HCT116 (cell line): ENCODE data around the gene CTNND2. TPM values are rescaled to one million over a fixed set of nuclear protein-coding genes. Genes with fewer than 3 reads are reported as not detected.

Experiments used
- ATAC-seq: fragments of 200-7000 bp; cut with Tn5 transposase; 2 replicates; pipeline ENCODE4 v1.9.1; 2020; ENCODE audit warnings: mild to moderate bottlenecking, moderate library complexity
- BruUV-seq: library from RNA; stranded (reverse); fragments of 400-500 nt; replicated peaks from 2 replicates; lab custom pipeline; 2021; lab: Mats Ljungman, UMichigan
- CTCF ChIA-PET: fragments of 300-600 bp; sonication (Branson Sonifier 250); formaldehyde crosslinking; loops from one replicate; lab custom pipeline; 2021; ENCODE audit warnings: antibody characterized with exemption; lab: Charles Lee
- POLR2A ChIA-PET: fragments of 300-600, 350-600 bp; sonication (Branson Sonifier 250); formaldehyde crosslinking; loops from one replicate; lab custom pipeline; 2021; ENCODE audit warnings: antibody characterized with exemption; lab: Charles Lee
- RAD21 ChIA-PET, 2 experiments: fragments of 300-600 bp; sonication (Branson Sonifier 250); formaldehyde crosslinking; loops; one replicate each; lab custom pipeline; 2023; ENCODE audit warnings: low total read pairs in 2 of 2; ENCODE audit not compliant: uncharacterized antibody in 2 of 2, unreplicated experiment in 2 of 2, low non-redundant PET in 1 of 2; lab: Charles Lee
- DNase-seq: peaks from one replicate; pipeline ENCODE4 v3.0.0-alpha.2; 2010; ENCODE audit warnings: low read depth, low spot score
- H2AFZ ChIP-seq: fragments of 200-600 bp; shearing (Covaris generic), sonication (generic); 2 replicates; pipeline ENCODE4 v1.6.1; 2017; ENCODE audit warnings: low read depth, mixed run types, mixed read lengths, antibody characterized with exemption, low read length; ENCODE audit not compliant: poor library complexity, severe bottlenecking
- H3K27ac ChIP-seq: 2 replicates; pipeline ENCODE4 v1.5.1; 2012; ENCODE audit warnings: low read depth, low read length
- H3K27me3 ChIP-seq: fragments of 200-600 bp; sonication (generic); 2 replicates; pipeline ENCODE4 v1.6.1; 2016; ENCODE audit warnings: mixed run types, low read length, mixed read lengths; ENCODE audit not compliant: insufficient read depth
- H3K36me3 ChIP-seq, 2 experiments: fragments of 200-500 bp in 1 of 2; fragments of 200-600 bp in 1 of 2; sonication (Bioruptor generic) in 1 of 2; sonication (generic) in 1 of 2; 2 replicates each; pipeline versions ENCODE4 v1.5.1 to v1.6.1; 2014 to 2016; ENCODE audit warnings: low read length in 2 of 2, inconsistent platforms in 1 of 2, mixed read lengths in 1 of 2, mixed run types in 1 of 2; ENCODE audit not compliant: insufficient read depth in 2 of 2, control insufficient read depth in 1 of 2
- H3K4me1 ChIP-seq, 2 experiments: fragments of 200-600 bp in 1 of 2; sonication (generic) in 1 of 2; 2 replicates each; pipeline versions ENCODE4 v1.5.1 to v1.6.1; 2012 to 2017; ENCODE audit warnings: low read length in 2 of 2, inconsistent platforms in 1 of 2, mild to moderate bottlenecking in 1 of 2, mixed read lengths in 1 of 2, mixed run types in 1 of 2, moderate library complexity in 1 of 2; ENCODE audit not compliant: insufficient read depth in 2 of 2, control insufficient read depth in 1 of 2
- H3K4me2 ChIP-seq: fragments of 200-600 bp; sonication (generic); 2 replicates; pipeline ENCODE4 v1.6.1; 2017; ENCODE audit warnings: mixed run types, low read length, mixed read lengths
- H3K4me3 ChIP-seq, 2 experiments: fragments of 200-600 bp in 1 of 2; sonication (generic) in 1 of 2; replicated peaks in 1 of 2; 2 replicates each; pipeline ENCODE4 v1.5.1; 2011 to 2016; ENCODE audit warnings: low read length in 2 of 2, control low read depth in 1 of 2, low read depth in 1 of 2, mild to moderate bottlenecking in 1 of 2, mixed read lengths in 1 of 2, mixed run types in 1 of 2
- H3K79me2 ChIP-seq: fragments of 200-600 bp; sonication (generic); 2 replicates; pipeline ENCODE4 v1.6.1; 2017; ENCODE audit warnings: mild to moderate bottlenecking, mixed run types, low read length, moderate library complexity, mixed read lengths; ENCODE audit not compliant: insufficient read depth
- H3K9ac ChIP-seq: fragments of 200-600 bp; sonication (generic); 2 replicates; pipeline ENCODE4 v1.6.1; 2016; ENCODE audit warnings: low read length, mixed read lengths
- H3K9me2 ChIP-seq: fragments of 200-600 bp; sonication (generic), shearing (Covaris generic); 2 replicates; pipeline ENCODE4 v1.6.1; 2017; ENCODE audit warnings: mixed run types, mild to moderate bottlenecking, moderate library complexity; ENCODE audit not compliant: insufficient read depth
- H3K9me3 ChIP-seq, 2 experiments: fragments of 200-500 bp in 1 of 2; fragments of 200-600 bp in 1 of 2; sonication (Bioruptor generic) in 1 of 2; sonication (generic) in 1 of 2; 2 replicates each; pipeline ENCODE4 v1.6.1; 2014 to 2017; ENCODE audit warnings: low read length in 2 of 2, mixed read lengths in 2 of 2, inconsistent platforms in 1 of 2, low read depth in 1 of 2, mild to moderate bottlenecking in 1 of 2, mixed run types in 1 of 2, moderate library complexity in 1 of 2; ENCODE audit not compliant: control insufficient read depth in 1 of 2, insufficient read depth in 1 of 2
- H4K20me1 ChIP-seq: fragments of 200-600 bp; sonication (generic), shearing (Covaris generic); 2 replicates; pipeline ENCODE4 v1.6.1; 2017; ENCODE audit warnings: mixed run types, mild to moderate bottlenecking, moderate library complexity; ENCODE audit not compliant: insufficient read depth
- CTCF ChIP-seq, 3 experiments: fragments of 200-600 bp in 1 of 3; sonication (generic) in 1 of 3; IDR thresholded peaks in 2 of 3; conservative IDR thresholded peaks in 1 of 3; 2 replicates each; pipeline ENCODE4 v1.5.1; 2012 to 2017; ENCODE audit warnings: low read depth in 2 of 3, low read length in 2 of 3, antibody characterized with exemption in 1 of 3, borderline replicate concordance in 1 of 3, control low read depth in 1 of 3, mild to moderate bottlenecking in 1 of 3, mixed read lengths in 1 of 3, mixed run types in 1 of 3, moderate library complexity in 1 of 3; ENCODE audit not compliant: insufficient read depth in 1 of 3
- FOSL1 ChIP-seq: IDR thresholded peaks from 2 replicates; pipeline ENCODE4 v1.6.1; 2012; ENCODE audit warnings: low read depth
- POLR2AphosphoS5 ChIP-seq: IDR thresholded peaks from 2 replicates; pipeline ENCODE4 v1.6.1; 2011; ENCODE audit warnings: mild to moderate bottlenecking, low read depth, low read length, moderate library complexity
- REST ChIP-seq: IDR thresholded peaks from 2 replicates; pipeline ENCODE4 v1.6.1; 2012; ENCODE audit warnings: low read depth
- TCF7L2 ChIP-seq: IDR thresholded peaks from 2 replicates; pipeline ENCODE4 v1.7.0; 2011; ENCODE audit warnings: borderline replicate concordance, inconsistent platforms; ENCODE audit not compliant: insufficient read depth, insufficient read length; ENCODE audit errors: extremely low read depth
- ZBTB33 ChIP-seq: IDR thresholded peaks from 2 replicates; pipeline ENCODE4 v1.6.1; 2011; ENCODE audit warnings: mild to moderate bottlenecking, low read length, moderate library complexity; ENCODE audit not compliant: insufficient replicate concordance; ENCODE audit errors: extremely low read depth
- ZFX ChIP-seq: fragments of 450-650 bp; IDR thresholded peaks from 2 replicates; pipeline ENCODE4 v1.6.1; 2017
- ZNF274 ChIP-seq: fragments of 200-500 bp; sonication (Bioruptor generic); IDR thresholded peaks from 2 replicates; pipeline ENCODE4 v1.6.1; 2014; ENCODE audit warnings: mild to moderate bottlenecking, low read depth, low read length, inconsistent platforms
- intact Hi-C: fragments of 100-400 bp; cut with micrococcal nuclease; formaldehyde crosslinking; loops from 2 replicates; pipeline ENCODE4 v1.10.0; 2022
- total RNA-seq: library from RNA; stranded (reverse); gene quantifications from one replicate; pipeline ENCODE4 v1.2.1, GENCODE V29; 2021; ENCODE audit not compliant: unreplicated experiment

The CTNND2 gene
- total RNA-seq, 1 experiment from 2014 or later = not detected

- BruUV-seq = no TSS peak
- Histone ChIP-seq H4K20me1 (no peaks in the 10 kb centered on the region), H3K79me2 (no peaks in the 10 kb centered on the region), H3K27me3 (no peaks in the 10 kb centered on the region), H2AFZ (no peak overlapping the region), H3K9me2 (no peaks in the 10 kb centered on the region), H3K4me1 (no peaks in the 10 kb centered on the region), H3K36me3 (no peaks in the 10 kb centered on the region), H3K4me2 (no peak overlapping the region), H3K27ac (no peak overlapping the region), H3K9ac (no peak overlapping the region), H3K9me3 (peaks cover 10 to 18% of the 10 kb centered on the region in 2 experiments; a peak in 2 of 4 replicates), H3K4me3 (no peak overlapping the region)
- CTCF ChIA-PET = no interaction called here
- no peak for ATAC-seq
- intact Hi-C loops = no loop called here
- no peak for DNase-seq
- POLR2A ChIA-PET = no interaction called here
- RAD21 ChIA-PET = no interaction called here
- no peak for TF ChIP-seq TCF7L2
- no peak for TF ChIP-seq POLR2AphosphoS5
- no peak for TF ChIP-seq ZFX
- no peak for TF ChIP-seq CTCF (IDR thresholded peaks at IDR 0.05 in 2 of 3, conservative IDR thresholded peaks at IDR 0.05 in 1 of 3; ENCODE audit: borderline replicate concordance in 1 of 3, insufficient read depth in 1 of 3, low read depth in 2 of 3, low read length in 2 of 3)
- no peak for TF ChIP-seq FOSL1
- no peak for TF ChIP-seq ZBTB33
- no peak for TF ChIP-seq ZNF274
- no peak for TF ChIP-seq REST
Observed at GRCh38 chr5:11733185-11733839, 170.9 kb downstream of the CTNND2 start.
